GM18907 (cell line): ENCODE results near the gene OAS3.
"Not testable (repeated sequence)": the region's sequence is repeated elsewhere in the genome, so short reads cannot be mapped to it uniquely, and the experiment has no call there.

Source experiments
- ATAC-seq: cut with Tn5 transposase; IDR thresholded peaks from one replicate; pipeline ENCODE4 v1.9.1; 2021; ENCODE audit warnings: mild to moderate bottlenecking, moderate library complexity; ENCODE audit not compliant: unreplicated experiment

The OAS3 gene

GRCh38 chr12:112947761-112948160 lies 9.5 kb downstream of the OAS3 start:
- no peak for ATAC-seq

- ATAC-seq: no peak
Observed at GRCh38 chr12:112948806-112949205, 10.5 kb downstream of the OAS3 start.

- ATAC-seq: no peak
Observed at GRCh38 chr12:112950701-112951100, 12.4 kb downstream of the OAS3 start.

- not testable (repeated sequence) for ATAC-seq
Observed at GRCh38 chr12:112957125-112957524, 18.9 kb downstream of the OAS3 start.

- no peak for ATAC-seq
Observed at GRCh38 chr12:112961074-112961473, 22.8 kb downstream of the OAS3 start.

GRCh38 chr12:112961536-112961935 lies 23.3 kb downstream of the OAS3 start:
- no peak for ATAC-seq

GRCh38 chr12:112962561-112962960 lies 24.3 kb downstream of the OAS3 start:
- ATAC-seq: no peak

- ATAC-seq: no peak
Observed at GRCh38 chr12:112963227-112963861, 25.1 kb downstream of the OAS3 start.

GRCh38 chr12:112964067-112964670 lies 25.9 kb downstream of the OAS3 start:
- no peak for ATAC-seq

- ATAC-seq: no peak
Observed at GRCh38 chr12:112964915-112965314, 26.6 kb downstream of the OAS3 start.

- ATAC-seq: no peak
Observed at GRCh38 chr12:112965643-112966042, 27.4 kb downstream of the OAS3 start.

- ATAC-seq: no peak
Observed at GRCh38 chr12:112967306-112967705, 29.0 kb downstream of the OAS3 start.

GRCh38 chr12:112967858-112968257 lies 29.6 kb downstream of the OAS3 start:
- ATAC-seq: no peak

GRCh38 chr12:112969547-112970306 lies 31.5 kb downstream of the OAS3 start:
- ATAC-seq: no peak

GRCh38 chr12:112970391-112970790 lies 32.1 kb downstream of the OAS3 start:
- no peak for ATAC-seq

GRCh38 chr12:112971248-112971647 lies 33.0 kb downstream of the OAS3 start:
- ATAC-seq: no peak

- ATAC-seq: no peak
Observed at GRCh38 chr12:112973011-112973735, 34.9 kb downstream of the OAS3 start.

- ATAC-seq: no peak
Observed at GRCh38 chr12:112973818-112974231, 35.6 kb downstream of the OAS3 start.

GRCh38 chr12:112974904-112975303 lies 36.6 kb downstream of the OAS3 start:
- ATAC-seq: no peak

- ATAC-seq: no peak
Observed at GRCh38 chr12:112977139-112977538, 38.9 kb downstream of the OAS3 start.

GRCh38 chr12:112977641-112978040 lies 39.4 kb downstream of the OAS3 start:
- no peak for ATAC-seq
